Measurements from ENCODE around the gene ADAMTS4.

The ADAMTS4 gene

GRCh38 chr1:161201836-161202712 is 3.2 kb upstream of the ADAMTS4 start, which contains the start of gene NDUFS2:
Gene NDUFS2 (plus strand): TSS chr1:161202367. CDS start chr1:161202386, 19 bp downstream.
- no peaks in the 10 kb centered on the region for H3K9me3 ChIP-seq (ENCODE audit: control insufficient read depth, low read length)
- 7 to 8% methylated on average over 47 of the region's 53 CpGs for WGBS, 2 experiments (ENCODE audit: insufficient coverage in 2 of 2)
- H3K4me3 ChIP-seq (ENCODE audit: extremely low read depth, insufficient read depth, low read length, poor library complexity, severe bottlenecking), result peak within 1 kb of the TSS; percentile 89
- H3K36me3 ChIP-seq (ENCODE audit: control insufficient read depth, insufficient read depth, low read length), result peaks cover 36% of the 10 kb centered on the region
- H3K27ac ChIP-seq (ENCODE audit: low read depth, low read length, severe bottlenecking), result peak within 1 kb of the TSS; percentile 88
- peaks cover 28% of the 10 kb centered on the region for H3K4me1 ChIP-seq (ENCODE audit: control insufficient read depth, insufficient read depth, low read length, poor library complexity, severe bottlenecking)

GRCh38 chr1:161200992-161201835 is 2.4 kb upstream of the ADAMTS4 start:
- Histone ChIP-seq H3K36me3 (ENCODE audit: control insufficient read depth, insufficient read depth, low read length) (peaks cover 29% of the 10 kb centered on the region), H3K4me3 (ENCODE audit: extremely low read depth, insufficient read depth, low read length, poor library complexity, severe bottlenecking) (peak overlapping the region; percentile 89), H3K9me3 (ENCODE audit: control insufficient read depth, low read length) (no peaks in the 10 kb centered on the region), H3K4me1 (ENCODE audit: control insufficient read depth, insufficient read depth, low read length, poor library complexity, severe bottlenecking) (peaks cover 28% of the 10 kb centered on the region), H3K27ac (ENCODE audit: low read depth, low read length, severe bottlenecking) (peak overlapping the region; percentile 88)
- 97% methylated on average over 6 to 8 of the region's 13 CpGs for WGBS, 2 experiments (ENCODE audit: insufficient coverage in 2 of 2)

- no peaks in the 10 kb centered on the region for H3K9me3 ChIP-seq (ENCODE audit: control insufficient read depth, low read length)
- H3K27ac ChIP-seq (ENCODE audit: low read depth, low read length, severe bottlenecking), result peak overlapping the region; percentile 88
- peaks cover 22% of the 10 kb centered on the region for H3K36me3 ChIP-seq (ENCODE audit: control insufficient read depth, insufficient read depth, low read length)
- WGBS, 2 experiments (ENCODE audit: insufficient coverage in 2 of 2), result 75% methylated on average over 5 of the region's 5 CpGs; no CpG with 5 or more reads in 1 of the 2 experiments
- H3K4me3 ChIP-seq (ENCODE audit: extremely low read depth, insufficient read depth, low read length, poor library complexity, severe bottlenecking), result no peak overlapping the region
- H3K4me1 ChIP-seq (ENCODE audit: control insufficient read depth, insufficient read depth, low read length, poor library complexity, severe bottlenecking), result peaks cover 28% of the 10 kb centered on the region
These were observed 1.7 kb upstream of the ADAMTS4 start for GRCh38 chr1:161200421-161200991.

DNA sequence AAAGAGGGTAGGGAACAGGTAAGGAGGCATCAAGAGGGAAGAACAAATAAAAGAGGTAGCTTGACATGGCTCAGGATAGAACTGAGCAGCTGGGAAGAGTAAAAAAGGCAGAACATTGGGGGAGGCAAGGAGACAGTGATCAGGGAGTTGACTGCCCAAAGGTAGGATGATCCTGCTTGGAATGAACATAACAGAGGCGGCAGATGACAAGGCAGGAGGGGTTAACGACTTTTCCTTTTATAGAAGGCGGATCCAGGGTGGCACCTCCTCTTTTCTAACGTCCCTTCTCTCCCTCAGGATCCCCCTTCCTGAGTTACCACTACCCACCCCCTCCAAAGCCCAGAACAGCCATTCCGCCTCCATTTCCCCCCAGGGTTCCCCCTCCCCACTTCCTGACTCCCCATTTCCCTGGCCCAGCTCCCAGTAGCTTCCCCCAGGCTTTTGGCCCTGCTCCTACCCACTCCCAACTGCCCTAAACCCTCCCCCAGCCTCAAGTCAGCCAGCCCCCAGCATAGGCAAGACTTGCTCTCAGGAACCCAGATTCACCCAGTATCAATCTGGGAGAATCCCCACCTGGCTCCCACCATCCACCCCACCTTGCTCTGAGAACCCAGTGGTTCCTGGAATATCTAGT is 769 bp upstream of the ADAMTS4 start:
- H3K27ac ChIP-seq (ENCODE audit: low read depth, low read length, severe bottlenecking), result peak overlapping the region; percentile 88
- H3K4me1 ChIP-seq (ENCODE audit: control insufficient read depth, insufficient read depth, low read length, poor library complexity, severe bottlenecking), result peaks cover 32% of the 10 kb centered on the region
- WGBS, 2 experiments (ENCODE audit: insufficient coverage in 2 of 2), result 68 to 80% methylated on average over 1 to 5 of the region's 5 CpGs
- H3K4me3 ChIP-seq (ENCODE audit: extremely low read depth, insufficient read depth, low read length, poor library complexity, severe bottlenecking), result no peak overlapping the region
- H3K9me3 ChIP-seq (ENCODE audit: control insufficient read depth, low read length), result no peaks in the 10 kb centered on the region
- H3K36me3 ChIP-seq (ENCODE audit: control insufficient read depth, insufficient read depth, low read length), result peaks cover 15% of the 10 kb centered on the region

DNA sequence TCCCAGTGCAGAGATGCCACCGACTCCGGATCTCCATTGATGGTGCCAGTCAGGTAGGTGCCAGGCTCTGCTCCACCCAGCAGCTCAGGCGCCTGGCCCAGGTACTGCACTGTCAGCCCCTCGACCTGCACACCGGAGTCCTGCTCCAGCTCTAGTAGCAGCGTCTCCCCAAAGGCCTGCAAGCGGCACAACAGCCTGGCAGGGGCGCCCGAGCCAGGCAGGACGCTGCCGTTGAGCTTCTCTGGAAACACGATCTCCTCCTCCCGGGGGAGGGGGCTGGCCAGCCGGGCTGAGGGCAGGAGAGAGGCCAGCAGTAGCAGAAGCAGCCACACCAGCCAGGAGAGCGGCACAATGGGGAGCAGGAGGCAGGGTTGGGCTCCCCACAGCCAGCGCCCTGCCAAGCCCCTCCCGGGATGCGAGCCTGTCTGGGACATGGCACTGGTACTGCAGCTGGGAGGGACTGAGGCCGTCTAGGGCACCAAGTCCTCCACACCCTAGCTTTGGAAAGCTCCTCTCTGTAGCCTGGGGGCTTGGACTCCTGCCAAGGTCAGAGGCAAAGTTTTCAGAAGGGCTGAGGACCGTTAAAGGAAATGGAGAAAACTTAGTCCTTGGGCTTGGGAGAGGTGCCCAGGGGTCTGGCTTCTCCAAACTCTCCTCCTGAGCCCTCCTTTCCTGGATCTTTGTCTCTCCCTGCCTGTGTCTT is 509 bp downstream of the ADAMTS4 start:
- 33 to 38% methylated on average over 16 to 18 of the region's 20 CpGs for WGBS, 2 experiments (ENCODE audit: insufficient coverage in 2 of 2)
- Histone ChIP-seq H3K4me3 (ENCODE audit: extremely low read depth, insufficient read depth, low read length, poor library complexity, severe bottlenecking) (peak overlapping the region; percentile 16), H3K36me3 (ENCODE audit: control insufficient read depth, insufficient read depth, low read length) (peaks cover 2% of the 10 kb centered on the region), H3K4me1 (ENCODE audit: control insufficient read depth, insufficient read depth, low read length, poor library complexity, severe bottlenecking) (peaks cover 30% of the 10 kb centered on the region), H3K9me3 (ENCODE audit: control insufficient read depth, low read length) (no peaks in the 10 kb centered on the region), H3K27ac (ENCODE audit: low read depth, low read length, severe bottlenecking) (peak overlapping the region; percentile 2)

GRCh38 chr1:161197560-161198193 is 1.2 kb downstream of the ADAMTS4 start:
- no peaks in the 10 kb centered on the region for H3K9me3 ChIP-seq (ENCODE audit: control insufficient read depth, low read length)
- H3K4me3 ChIP-seq (ENCODE audit: extremely low read depth, insufficient read depth, low read length, poor library complexity, severe bottlenecking), result peak overlapping the region; percentile 2
- WGBS, 2 experiments (ENCODE audit: insufficient coverage in 2 of 2), result 92 to 93% methylated on average over 9 to 10 of the region's 11 CpGs
- no peaks in the 10 kb centered on the region for H3K36me3 ChIP-seq (ENCODE audit: control insufficient read depth, insufficient read depth, low read length)
- H3K27ac ChIP-seq (ENCODE audit: low read depth, low read length, severe bottlenecking), result peak overlapping the region; percentile 85
- peaks cover 28% of the 10 kb centered on the region for H3K4me1 ChIP-seq (ENCODE audit: control insufficient read depth, insufficient read depth, low read length, poor library complexity, severe bottlenecking)

DNA sequence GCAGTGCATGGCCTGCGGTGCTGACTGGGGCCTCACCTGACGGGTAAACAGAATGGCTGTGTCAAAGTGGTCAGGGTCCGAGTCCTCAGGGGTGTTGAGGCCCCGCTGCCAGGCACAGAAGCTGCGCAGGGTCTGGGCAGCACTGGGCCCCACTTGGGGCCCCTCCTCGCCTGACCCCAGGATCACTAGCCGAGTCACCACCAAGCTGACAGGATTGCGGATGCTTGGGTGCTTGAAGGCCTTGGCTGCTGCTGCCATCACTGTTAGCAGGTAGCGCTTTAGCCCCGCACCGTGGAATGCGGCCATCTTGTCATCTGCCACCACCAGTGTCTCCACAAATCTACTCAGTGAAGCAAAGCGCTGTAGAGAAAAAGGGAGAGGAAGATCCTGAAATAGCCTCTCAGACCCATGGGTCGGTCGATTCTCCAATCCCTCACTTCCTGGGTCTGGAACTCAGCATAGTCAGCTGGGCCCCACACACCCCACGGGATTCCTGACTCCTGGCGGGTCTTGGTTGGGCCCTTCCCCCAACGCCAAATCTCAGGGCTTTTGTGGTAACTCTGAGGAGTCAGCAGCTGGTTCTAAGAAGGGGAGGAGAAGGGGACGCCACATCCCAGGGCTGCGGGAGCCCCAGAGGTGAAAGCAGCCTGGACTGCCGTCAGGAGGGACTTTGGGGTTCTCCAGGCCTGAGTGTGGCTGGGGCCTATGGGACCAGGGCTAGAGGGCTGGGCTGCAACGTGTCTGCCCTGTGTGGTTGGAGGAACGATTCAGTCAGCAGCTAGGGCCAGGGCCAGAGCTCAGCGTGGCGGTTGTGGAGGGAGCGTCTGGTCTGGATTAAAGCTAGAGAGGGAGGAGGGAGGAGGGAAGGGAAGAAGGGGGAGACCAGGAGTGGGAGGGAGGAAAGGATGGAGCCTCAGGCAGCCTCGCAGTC is 2.1 kb downstream of the ADAMTS4 start:
- H3K9me3 ChIP-seq (ENCODE audit: control insufficient read depth, low read length), result no peaks in the 10 kb centered on the region
- no peaks in the 10 kb centered on the region for H3K36me3 ChIP-seq (ENCODE audit: control insufficient read depth, insufficient read depth, low read length)
- H3K27ac ChIP-seq (ENCODE audit: low read depth, low read length, severe bottlenecking), result peak overlapping the region; percentile 85
- peaks cover 26% of the 10 kb centered on the region for H3K4me1 ChIP-seq (ENCODE audit: control insufficient read depth, insufficient read depth, low read length, poor library complexity, severe bottlenecking)
- 82% methylated on average over 19 to 22 of the region's 27 CpGs for WGBS, 2 experiments (ENCODE audit: insufficient coverage in 2 of 2)
- no peak overlapping the region for H3K4me3 ChIP-seq (ENCODE audit: extremely low read depth, insufficient read depth, low read length, poor library complexity, severe bottlenecking)

DNA sequence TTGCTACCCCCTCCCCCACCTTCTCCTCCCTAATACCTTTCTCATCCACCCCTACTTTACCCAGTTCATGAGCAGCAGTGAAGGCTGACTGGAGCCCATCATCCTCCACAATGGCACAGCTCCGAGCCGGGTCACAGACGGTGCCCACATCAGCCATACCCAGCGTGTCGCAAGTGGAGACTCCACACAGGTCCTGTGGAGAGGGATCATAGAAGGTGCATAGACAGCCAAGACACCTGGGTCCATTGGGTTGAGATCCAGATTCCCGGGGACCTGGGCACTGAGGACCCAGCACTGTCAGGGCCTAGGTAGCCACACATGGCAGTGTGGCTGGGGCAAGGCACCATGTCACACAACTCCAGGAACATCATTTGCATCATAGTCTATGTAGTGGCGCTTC is 2.7 kb downstream of the ADAMTS4 start:
- Histone ChIP-seq H3K36me3 (ENCODE audit: control insufficient read depth, insufficient read depth, low read length) (no peaks in the 10 kb centered on the region), H3K4me1 (ENCODE audit: control insufficient read depth, insufficient read depth, low read length, poor library complexity, severe bottlenecking) (peaks cover 19% of the 10 kb centered on the region), H3K9me3 (ENCODE audit: control insufficient read depth, low read length) (no peaks in the 10 kb centered on the region), H3K27ac (ENCODE audit: low read depth, low read length, severe bottlenecking) (no peak overlapping the region), H3K4me3 (ENCODE audit: extremely low read depth, insufficient read depth, low read length, poor library complexity, severe bottlenecking) (no peak overlapping the region)
- 97 to 98% methylated on average over 5 to 6 of the region's 7 CpGs for WGBS, 2 experiments (ENCODE audit: insufficient coverage in 2 of 2)

DNA sequence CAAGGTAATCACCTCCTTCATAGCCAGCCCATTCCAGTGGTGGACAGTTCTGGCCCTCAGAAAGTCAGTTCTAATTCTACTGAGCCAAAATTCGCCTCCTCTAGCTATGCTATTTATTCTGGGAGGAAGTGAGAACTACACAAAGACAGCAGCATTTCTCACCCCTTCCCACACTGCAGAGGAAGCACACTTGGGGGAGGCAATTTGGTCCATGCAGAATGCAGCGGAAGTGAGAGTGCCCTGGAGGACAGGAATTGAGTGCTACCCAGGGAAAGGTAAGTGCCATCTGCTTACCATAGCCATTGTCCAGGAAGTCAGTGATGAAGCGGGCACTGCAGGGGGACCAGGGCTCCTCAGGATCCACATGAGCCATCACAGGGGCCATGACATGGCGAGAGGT is 3.7 kb downstream of the ADAMTS4 start:
- peaks cover 18% of the 10 kb centered on the region for H3K4me1 ChIP-seq (ENCODE audit: control insufficient read depth, insufficient read depth, low read length, poor library complexity, severe bottlenecking)
- 100% methylated on average over 3 of the region's 4 CpGs for WGBS, 2 experiments (ENCODE audit: insufficient coverage in 2 of 2)
- no peak overlapping the region for H3K27ac ChIP-seq (ENCODE audit: low read depth, low read length, severe bottlenecking)
- H3K9me3 ChIP-seq (ENCODE audit: control insufficient read depth, low read length), result no peaks in the 10 kb centered on the region
- H3K36me3 ChIP-seq (ENCODE audit: control insufficient read depth, insufficient read depth, low read length), result no peaks in the 10 kb centered on the region
- no peak overlapping the region for H3K4me3 ChIP-seq (ENCODE audit: extremely low read depth, insufficient read depth, low read length, poor library complexity, severe bottlenecking)
